Stimulated activated naive B cell treated with anti-CD40 and anti-IgM and Interleukin-4, amounts not matched to agents 10 μg/mL and 1 μg/mL and 100 μg/mL, for 72 hours (primary cell): ENCODE data around the gene DDX28.
"Not testable (repeated sequence)": the region's sequence is repeated elsewhere in the genome, so short reads cannot be mapped to it uniquely, and the experiment has no call there.

ENCODE experiments used
- ATAC-seq, 2 donors: fragments of 150-1000 bp; cut with Tn5 transposase; replicated peaks; 2 replicates each; pipeline ENCODE4 v1.10.0; 2021; ENCODE audit warnings: moderate library complexity in 1 of 2
- DNase-seq: peaks from one replicate; pipeline ENCODE4 v3.0.0; 2021
- H3K27ac Mint-ChIP-seq: one replicate; pipeline ENCODE4 v1.8.0; 2022; ENCODE audit warnings: mild to moderate bottlenecking, mixed read lengths
- H3K27me3 Mint-ChIP-seq, 2 donors: one replicate each; pipeline ENCODE4 v1.8.0; 2022; ENCODE audit warnings: mixed read lengths in 2 of 2
- H3K36me3 Mint-ChIP-seq, 2 donors: one replicate each; pipeline ENCODE4 v1.8.0; 2022; ENCODE audit warnings: mixed read lengths in 2 of 2, mild to moderate bottlenecking in 1 of 2
- H3K4me1 Mint-ChIP-seq, 2 donors: one replicate each; pipeline ENCODE4 v1.8.0; 2022; ENCODE audit warnings: mixed read lengths in 2 of 2, mild to moderate bottlenecking in 1 of 2
- H3K4me3 Mint-ChIP-seq, 2 donors: one replicate each; pipeline ENCODE4 v1.8.0; 2022; ENCODE audit warnings: mild to moderate bottlenecking in 2 of 2, mixed read lengths in 2 of 2, moderate library complexity in 1 of 2
- H3K9me3 Mint-ChIP-seq, 2 donors: one replicate each; pipeline ENCODE4 v1.8.0; 2022; ENCODE audit warnings: mixed read lengths in 2 of 2, mild to moderate bottlenecking in 1 of 2

Gene DDX28

DNA sequence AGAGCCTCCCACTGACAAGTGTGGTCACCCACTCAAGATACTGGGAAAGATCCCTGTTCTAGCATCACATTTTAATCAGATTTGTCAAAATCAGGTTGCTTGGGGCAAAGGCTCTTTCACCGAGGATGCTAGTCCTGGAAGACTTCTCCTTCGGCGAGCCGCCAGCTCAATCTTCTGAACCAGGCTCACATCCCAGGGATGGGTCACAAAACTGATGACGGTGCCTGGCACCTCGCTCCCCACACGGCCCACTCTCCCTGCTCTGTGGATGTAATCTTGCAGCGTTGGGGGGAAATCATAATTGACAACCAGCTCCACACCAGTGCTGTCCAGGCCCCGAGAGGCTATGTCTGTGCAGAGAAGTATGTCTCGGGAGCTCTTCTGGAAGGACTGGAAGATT, 1.5 kb downstream of the DDX28 start:
- Mint-ChIP-seq H3K4me3 (peak overlapping the region; percentile 85 to 95), H3K27ac (no peak overlapping the region), H3K4me1 (peaks cover 10 to 30% of the 10 kb centered on the region in 2 donors), H3K9me3 (no peaks in the 10 kb centered on the region), H3K27me3 (no peaks in the 10 kb centered on the region), H3K36me3 (peaks cover 12 to 20% of the 10 kb centered on the region in 2 donors)
- DNase-seq (no peak), ATAC-seq (no peak)

DNA sequence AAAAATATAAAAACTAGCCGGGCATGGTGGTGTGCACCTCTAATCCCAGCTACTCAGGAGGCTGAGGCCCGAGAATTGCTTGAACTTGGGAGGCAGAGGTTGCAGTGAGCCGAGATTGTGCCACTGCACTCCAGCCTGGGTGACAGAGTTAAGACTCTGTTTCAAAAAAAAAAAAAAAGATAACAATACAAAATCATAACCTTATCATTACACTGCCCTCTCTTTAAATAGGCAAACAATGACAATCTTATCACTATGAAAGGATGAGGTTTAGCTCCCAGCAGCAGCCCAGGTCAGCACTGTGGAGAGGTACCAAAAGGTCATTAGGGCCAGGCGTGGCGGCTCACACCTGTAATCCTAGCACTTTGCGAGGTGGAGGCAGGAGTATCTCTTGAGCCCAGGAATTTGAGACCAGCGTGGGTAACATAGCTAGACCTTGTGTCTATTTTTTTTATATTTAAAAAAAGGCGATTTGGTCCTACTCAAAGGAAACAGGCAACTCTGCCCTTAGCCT, 3.8 kb downstream of the DDX28 start:
- ATAC-seq = no peak
- Mint-ChIP-seq H3K27ac (no peak overlapping the region), H3K27me3 (no peaks in the 10 kb centered on the region)

GRCh38 chr16:68015681-68016080, 7.4 kb downstream of the DDX28 start, which contains the start of gene DPEP2NB:
TSS of gene DPEP2NB (minus strand) at chr16:68015911. CDS start at chr16:68015770, 141 bp downstream.
- no peak within 1 kb of the TSS for H3K4me3 Mint-ChIP-seq
- H3K9me3 Mint-ChIP-seq = no peaks in the 10 kb centered on the region
- H3K4me1 Mint-ChIP-seq = peaks cover 6 to 17% of the 10 kb centered on the region in 2 donors
- H3K27me3 Mint-ChIP-seq = no peaks in the 10 kb centered on the region
- peaks cover 3 to 5% of the 10 kb centered on the region in 2 donors for H3K36me3 Mint-ChIP-seq
- ATAC-seq (no peak), DNase-seq (no peak)
- H3K27ac Mint-ChIP-seq = peak within 1 kb of the TSS; percentile 47

More for the DNA sequence above, 3.8 kb downstream of the DDX28 start:
- Mint-ChIP-seq H3K36me3 (peaks cover 9 to 16% of the 10 kb centered on the region in 2 donors), H3K4me1 (peaks cover 9 to 27% of the 10 kb centered on the region in 2 donors), H3K9me3 (no peaks in the 10 kb centered on the region), H3K4me3 (no peak overlapping the region)
- no peak for DNase-seq

GRCh38 chr16:68013440-68013839, 9.6 kb downstream of the DDX28 start:
- no peaks in the 10 kb centered on the region for H3K36me3 Mint-ChIP-seq
- ATAC-seq = peak in 1 of 2 donors; percentile 29
- H3K9me3 Mint-ChIP-seq = no peaks in the 10 kb centered on the region
- no peak for DNase-seq
- peaks cover 6 to 12% of the 10 kb centered on the region in 2 donors for H3K4me1 Mint-ChIP-seq
- H3K4me3 Mint-ChIP-seq = no peak overlapping the region
- H3K27me3 Mint-ChIP-seq = no peaks in the 10 kb centered on the region
- H3K27ac Mint-ChIP-seq = no peak overlapping the region

DNA sequence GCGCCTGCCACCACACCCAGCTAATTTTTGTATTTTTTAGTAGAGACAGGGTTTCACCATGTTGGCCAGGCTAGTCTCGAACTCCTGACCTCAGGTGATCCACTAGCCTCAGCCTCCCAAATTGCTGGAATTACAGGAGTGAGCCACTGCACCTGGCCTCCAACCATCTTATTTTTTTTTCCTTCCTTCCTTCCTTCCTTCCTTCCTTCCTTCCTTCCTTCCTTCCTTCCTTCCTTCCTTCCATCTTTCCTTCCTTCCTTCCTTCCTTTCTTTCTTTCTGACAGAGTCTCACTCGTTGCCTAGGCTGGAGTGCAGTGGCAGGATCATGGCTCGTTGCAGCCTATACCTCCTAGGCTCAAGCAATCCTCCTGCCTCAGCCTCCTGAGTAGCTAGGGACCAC, 13.2 kb downstream of the DDX28 start:
- not testable (repeated sequence) for H3K4me3 Mint-ChIP-seq, DNase-seq, ATAC-seq, H3K9me3 Mint-ChIP-seq, H3K36me3 Mint-ChIP-seq, H3K27me3 Mint-ChIP-seq, H3K27ac Mint-ChIP-seq
- peaks cover 14 to 29% of the 10 kb centered on the region in 2 donors for H3K4me1 Mint-ChIP-seq

GRCh38 chr16:68009157-68009735, 13.8 kb downstream of the DDX28 start:
- Mint-ChIP-seq H3K27me3 (no peaks in the 10 kb centered on the region), H3K36me3 (no peaks in the 10 kb centered on the region), H3K4me1 (peaks cover 15 to 33% of the 10 kb centered on the region in 2 donors), H3K27ac (no peak overlapping the region), H3K4me3 (no peak overlapping the region), H3K9me3 (no peaks in the 10 kb centered on the region)
- DNase-seq (no peak), ATAC-seq (no peak)

DNA sequence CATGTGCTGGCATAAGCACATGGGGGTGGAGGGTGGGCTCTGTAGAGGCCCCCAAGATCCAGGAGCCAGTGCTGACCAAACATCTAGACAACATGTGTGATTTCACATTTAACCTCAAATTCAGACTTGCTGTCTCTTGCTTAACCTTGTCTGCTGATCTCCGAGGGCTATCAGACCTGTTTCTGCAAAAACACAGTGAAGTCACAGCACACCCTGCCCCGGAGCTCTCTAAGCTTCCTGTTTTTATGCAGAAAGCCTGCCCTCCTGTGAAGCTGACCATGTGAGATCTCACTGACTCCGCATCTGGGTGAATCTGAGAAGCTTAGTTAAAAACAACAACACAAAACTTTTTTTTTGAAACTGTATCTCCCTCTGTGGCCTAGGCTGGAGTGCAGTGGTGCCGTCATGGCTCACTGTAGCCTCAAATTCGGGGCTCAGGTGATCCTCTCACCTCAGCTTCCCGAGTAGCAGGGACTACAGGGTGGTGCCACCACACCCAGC, 17.2 kb downstream of the DDX28 start:
- peak overlapping the region in 1 of 2 donors; percentile 60 for H3K4me3 Mint-ChIP-seq
- peak overlapping the region; percentile 93 for H3K27ac Mint-ChIP-seq
- ATAC-seq (peak; percentile 94 to 97), DNase-seq (peak; percentile 31)
- no peaks in the 10 kb centered on the region for H3K27me3 Mint-ChIP-seq
- H3K4me1 Mint-ChIP-seq = peaks cover 14 to 28% of the 10 kb centered on the region in 2 donors
- no peaks in the 10 kb centered on the region for H3K36me3 Mint-ChIP-seq
- no peaks in the 10 kb centered on the region for H3K9me3 Mint-ChIP-seq

GRCh38 chr16:68005211-68005610, 17.8 kb downstream of the DDX28 start:
- DNase-seq = no peak
- Mint-ChIP-seq H3K9me3 (no peaks in the 10 kb centered on the region), H3K27me3 (no peaks in the 10 kb centered on the region), H3K36me3 (no peaks in the 10 kb centered on the region), H3K4me1 (peaks cover 19 to 35% of the 10 kb centered on the region in 2 donors), H3K4me3 (no peak overlapping the region), H3K27ac (peak overlapping the region; percentile 93)
- no peak for ATAC-seq

- no peaks in the 10 kb centered on the region for H3K36me3 Mint-ChIP-seq
- ATAC-seq = no peak
- H3K27me3 Mint-ChIP-seq = no peaks in the 10 kb centered on the region
- DNase-seq = no peak
- H3K4me3 Mint-ChIP-seq = no peak overlapping the region
- H3K9me3 Mint-ChIP-seq = peaks cover 0 to 5% of the 10 kb centered on the region in 2 donors
- H3K27ac Mint-ChIP-seq = no peak overlapping the region
- H3K4me1 Mint-ChIP-seq = peaks cover 33 to 53% of the 10 kb centered on the region in 2 donors
Measured at GRCh38 chr16:68003031-68003430, 20.0 kb downstream of the DDX28 start.

DNA sequence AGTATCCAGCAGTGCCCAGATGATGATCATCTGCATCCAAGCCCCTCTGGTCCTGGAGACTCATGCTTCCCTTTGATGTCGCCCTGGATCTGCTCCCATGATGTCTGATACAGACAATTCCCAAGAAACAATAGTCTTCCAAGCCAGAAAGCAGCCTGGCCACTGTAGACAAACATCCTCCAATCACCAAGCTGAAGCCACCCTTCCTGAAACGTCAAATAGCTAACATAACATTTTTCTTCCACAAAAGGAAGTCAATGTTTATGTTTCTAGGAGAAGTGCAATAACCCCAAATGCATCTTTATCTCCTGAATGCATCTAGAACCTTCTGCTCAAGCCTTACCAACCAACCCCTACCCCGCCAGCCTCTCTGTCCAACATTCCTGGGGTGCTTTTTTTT, 22.6 kb downstream of the DDX28 start:
- peaks cover 0 to 2% of the 10 kb centered on the region in 2 donors for H3K36me3 Mint-ChIP-seq
- ATAC-seq (no peak), DNase-seq (no peak)
- H3K4me3 Mint-ChIP-seq = no peak overlapping the region
- H3K9me3 Mint-ChIP-seq = peaks cover 1 to 5% of the 10 kb centered on the region in 2 donors
- H3K27ac Mint-ChIP-seq = peak overlapping the region; percentile 20
- peaks cover 39 to 61% of the 10 kb centered on the region in 2 donors for H3K4me1 Mint-ChIP-seq
- no peaks in the 10 kb centered on the region for H3K27me3 Mint-ChIP-seq

GRCh38 chr16:67999985-68000384, 23.0 kb downstream of the DDX28 start:
- Mint-ChIP-seq H3K27ac (peak overlapping the region; percentile 91), H3K4me1 (peaks cover 42 to 61% of the 10 kb centered on the region in 2 donors), H3K27me3 (no peaks in the 10 kb centered on the region), H3K9me3 (peaks cover 1 to 5% of the 10 kb centered on the region in 2 donors), H3K4me3 (peak overlapping the region; percentile 45 to 75), H3K36me3 (peaks cover 0 to 2% of the 10 kb centered on the region in 2 donors)
- DNase-seq = no peak
- peak; percentile 44 to 49 for ATAC-seq

- Mint-ChIP-seq H3K4me1 (peaks cover 44 to 63% of the 10 kb centered on the region in 2 donors), H3K4me3 (peak within 1 kb of the TSS; percentile 75 to 78), H3K27ac (peak within 1 kb of the TSS; percentile 91)
- H3K27me3 Mint-ChIP-seq, H3K36me3 Mint-ChIP-seq, H3K9me3 Mint-ChIP-seq: not testable (repeated sequence)
- DNase-seq = peak; percentile 46
- ATAC-seq = peak; percentile 79 to 85
Measured at GRCh38 chr16:67998779-67999688, 24.0 kb downstream of the DDX28 start, which contains the start of gene DPEP2. TSS of gene DPEP2 (minus strand) at chr16:67999484. CDS start at chr16:67993212, 6,272 bp downstream.

DNA sequence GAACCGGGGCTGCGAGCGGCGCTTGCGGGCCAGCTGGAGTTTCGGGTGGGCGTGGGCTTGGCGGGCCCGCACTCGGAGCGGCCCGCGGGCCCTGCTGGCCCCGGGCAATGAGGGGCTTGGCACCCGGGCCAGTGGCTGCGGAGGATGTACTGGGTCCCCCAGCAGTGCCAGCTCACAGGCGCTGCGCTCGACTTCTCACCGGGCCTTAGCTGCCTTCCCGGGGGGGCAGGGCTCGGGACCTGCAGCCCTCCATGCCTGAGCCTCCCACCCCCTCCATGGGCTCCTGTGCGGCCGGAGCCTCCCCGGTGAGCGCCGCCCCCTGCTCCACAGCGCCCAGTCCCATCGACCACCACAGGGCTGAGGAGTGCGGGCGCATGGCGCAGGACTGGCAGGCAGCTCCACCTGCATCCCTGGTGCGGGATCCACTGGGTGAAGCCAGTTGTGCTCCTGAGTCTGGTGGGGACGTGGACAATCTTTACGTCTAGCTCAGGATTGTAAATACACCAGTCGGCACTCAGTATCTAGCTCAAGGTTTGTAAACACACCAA, 24.7 kb downstream of the DDX28 start:
- H3K27me3 Mint-ChIP-seq, H3K36me3 Mint-ChIP-seq, H3K4me3 Mint-ChIP-seq, H3K9me3 Mint-ChIP-seq, DNase-seq, ATAC-seq: not testable (repeated sequence)
- Mint-ChIP-seq H3K4me1 (peaks cover 49 to 70% of the 10 kb centered on the region in 2 donors), H3K27ac (peak overlapping the region; percentile 91)

DNA sequence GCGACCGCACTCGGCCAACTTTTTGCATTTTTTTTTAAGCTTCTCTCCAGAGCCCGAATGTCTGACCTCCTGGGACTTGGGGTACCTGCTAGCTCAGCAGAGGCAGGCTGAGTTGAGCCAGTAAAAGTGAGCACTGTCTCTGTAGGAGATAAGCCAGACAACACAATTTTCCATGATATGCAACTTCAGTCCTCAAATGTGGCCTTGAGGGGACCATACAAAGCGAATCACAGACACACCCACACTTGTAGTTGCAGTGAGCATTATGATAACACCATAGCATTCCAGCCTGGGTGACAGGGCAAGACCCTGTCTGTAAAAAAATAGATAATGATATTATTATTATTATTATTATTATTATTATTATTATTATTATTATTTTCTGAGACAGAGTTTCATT, 26.4 kb downstream of the DDX28 start:
- peaks cover 0 to 2% of the 10 kb centered on the region in 2 donors for H3K36me3 Mint-ChIP-seq
- ATAC-seq (no peak), DNase-seq (no peak)
- no peaks in the 10 kb centered on the region for H3K27me3 Mint-ChIP-seq
- peaks cover 59 to 87% of the 10 kb centered on the region in 2 donors for H3K4me1 Mint-ChIP-seq
- H3K9me3 Mint-ChIP-seq = peaks cover 1 to 5% of the 10 kb centered on the region in 2 donors
- H3K27ac Mint-ChIP-seq = peak overlapping the region; percentile 85
- H3K4me3 Mint-ChIP-seq = no peak overlapping the region
